ENCODE results near the gene SFN. TPM values are rescaled to one million over a fixed set of nuclear protein-coding genes. Genes with fewer than 3 reads are reported as not detected.

Gene SFN
- total and polyA plus RNA-seq, 2 of the 13 experiments (the other 11 are each of a cell fraction or from before 2014, with no cell fraction given), result 4.3 to 5.6 TPM

DNA sequence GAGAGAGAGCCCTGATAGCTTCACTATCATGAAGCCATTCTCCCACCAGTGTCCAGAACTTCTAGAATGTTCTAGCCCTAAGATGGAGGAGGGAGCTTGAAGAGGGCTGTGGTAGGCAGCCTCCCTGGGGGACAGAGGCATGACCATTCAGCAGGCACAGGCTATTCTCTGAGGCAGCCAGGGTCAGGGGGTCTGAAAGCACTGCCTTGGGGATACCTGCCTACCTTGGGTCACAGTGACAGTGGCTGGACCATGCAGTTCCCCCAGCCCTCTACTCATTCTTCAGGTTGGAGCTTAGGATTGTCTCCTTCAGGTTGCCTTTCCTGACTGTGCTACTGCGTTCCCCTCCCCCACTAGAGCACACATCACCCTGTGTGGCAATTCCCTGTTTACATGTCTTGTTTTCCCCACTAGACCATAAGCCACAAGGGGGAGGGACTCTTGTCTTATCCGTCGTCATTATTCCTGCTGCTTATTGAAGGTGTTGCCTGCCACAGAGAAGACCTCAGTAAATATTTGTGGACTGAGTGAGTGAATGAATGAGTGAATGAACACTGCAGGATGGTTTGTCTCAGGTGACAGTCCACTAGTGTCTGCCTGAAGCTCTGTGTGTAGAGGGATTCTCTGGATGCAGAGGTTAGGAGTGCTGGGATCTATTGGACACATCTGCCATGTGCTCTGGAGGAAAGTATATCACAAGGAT, 31.3 kb upstream of the SFN start (continued):
- TF ChIP-seq SMYD3 (CRISPR knock-in tag; IDR thresholded peaks at IDR 0.05) (no peak), SSRP1 (CRISPR knock-in tag; IDR thresholded peaks at IDR 0.05) (no peak), RARA (CRISPR knock-in tag; IDR thresholded peaks at IDR 0.05) (peak; percentile 82), ZSCAN12 (CRISPR knock-in tag; IDR thresholded peaks at IDR 0.05) (no peak), ZFP36 (IDR thresholded peaks at IDR 0.05; ENCODE audit: borderline replicate concordance, low read depth, low read length, partially characterized antibody) (no peak), ZNF546 (CRISPR knock-in tag; conservative IDR thresholded peaks at IDR 0.05) (no peak), ZNF569 (CRISPR knock-in tag; IDR thresholded peaks at IDR 0.05; ENCODE audit: borderline replicate concordance) (no peak), GLI4 (CRISPR knock-in tag; IDR thresholded peaks at IDR 0.05; ENCODE audit: borderline replicate concordance) (no peak), NFYC (CRISPR knock-in tag; IDR thresholded peaks at IDR 0.05) (no peak), MATR3 (CRISPR knock-in tag; IDR thresholded peaks at IDR 0.05) (no peak), ZNF674 (CRISPR knock-in tag; IDR thresholded peaks at IDR 0.05; ENCODE audit: low read depth) (no peak), KAT2B (IDR thresholded peaks at IDR 0.05; ENCODE audit: borderline replicate concordance, low read depth, low read length) (no peak), ZNF660 (CRISPR knock-in tag; IDR thresholded peaks at IDR 0.05; ENCODE audit: borderline replicate concordance, low read depth) (no peak), SNAPC4 (CRISPR knock-in tag; IDR thresholded peaks at IDR 0.05) (no peak), ZNF891 (CRISPR knock-in tag; IDR thresholded peaks at IDR 0.05) (no peak), ZSCAN5A (CRISPR knock-in tag; IDR thresholded peaks at IDR 0.05; ENCODE audit: borderline replicate concordance) (no peak)
- TF ChIP-seq, protein P1, sequence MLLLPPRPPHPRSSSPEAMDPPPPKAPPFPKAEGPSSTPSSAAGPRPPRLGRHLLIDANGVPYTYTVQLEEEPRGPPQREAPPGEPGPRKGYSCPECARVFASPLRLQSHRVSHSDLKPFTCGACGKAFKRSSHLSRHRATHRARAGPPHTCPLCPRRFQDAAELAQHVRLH (CRISPR knock-in tag; IDR thresholded peaks at IDR 0.05; ENCODE audit: borderline replicate concordance, low read depth), result 0 out of 2 replicates have a peak, but pooled peaks have one; percentile 54
- TF ChIP-seq, protein P2, sequence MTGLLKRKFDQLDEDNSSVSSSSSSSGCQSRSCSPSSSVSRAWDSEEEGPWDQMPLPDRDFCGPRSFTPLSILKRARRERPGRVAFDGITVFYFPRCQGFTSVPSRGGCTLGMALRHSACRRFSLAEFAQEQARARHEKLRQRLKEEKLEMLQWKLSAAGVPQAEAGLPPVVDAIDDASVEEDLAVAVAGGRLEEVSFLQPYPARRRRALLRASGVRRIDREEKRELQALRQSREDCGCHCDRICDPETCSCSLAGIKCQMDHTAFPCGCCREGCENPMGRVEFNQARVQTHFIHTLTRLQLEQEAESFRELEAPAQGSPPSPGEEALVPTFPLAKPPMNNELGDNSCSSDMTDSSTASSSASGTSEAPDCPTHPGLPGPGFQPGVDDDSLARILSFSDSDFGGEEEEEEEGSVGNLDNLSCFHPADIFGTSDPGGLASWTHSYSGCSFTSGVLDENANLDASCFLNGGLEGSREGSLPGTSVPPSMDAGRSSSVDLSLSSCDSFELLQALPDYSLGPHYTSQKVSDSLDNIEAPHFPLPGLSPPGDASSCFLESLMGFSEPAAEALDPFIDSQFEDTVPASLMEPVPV (CRISPR knock-in tag; IDR thresholded peaks at IDR 0.05), result 0 out of 2 replicates have a peak, but pooled peaks have one; percentile 24

All from HepG2 (cell line).